ENCODE data around the gene FAM25G.
"Not testable (repeated sequence)": the region's sequence is repeated elsewhere in the genome, so short reads cannot be mapped to it uniquely, and the experiment has no call there.

GRCh38 chr10:47483923-47484322 is 7.6 kb downstream of the FAM25G start, which contains the start of gene ANXA8:
- not testable (repeated sequence) for TF ChIP-seq CTCF (IDR thresholded peaks at IDR 0.05); ETV6 (CRISPR knock-in tag; IDR thresholded peaks at IDR 0.05); CREB1 (CRISPR knock-in tag; IDR thresholded peaks at IDR 0.05); ZNF416 (CRISPR knock-in tag; IDR thresholded peaks at IDR 0.05); ZNF121 (CRISPR knock-in tag; IDR thresholded peaks at IDR 0.05); ZNF512 (CRISPR knock-in tag; IDR thresholded peaks at IDR 0.05; ENCODE audit: borderline replicate concordance); NFYB (CRISPR knock-in tag; conservative IDR thresholded peaks at IDR 0.05; ENCODE audit: low read depth); ZNF263 (CRISPR knock-in tag; IDR thresholded peaks at IDR 0.05; ENCODE audit: low read depth); ATF3 (CRISPR knock-in tag; conservative IDR thresholded peaks at IDR 0.05); SMAD3 (CRISPR knock-in tag; IDR thresholded peaks at IDR 0.05; ENCODE audit: borderline replicate concordance); NR2C2 (CRISPR knock-in tag; IDR thresholded peaks at IDR 0.05)

All from WTC11 (cell line).